Pancreas (tissue), 10 donors: ENCODE results near the gene CTCF. TPM values are rescaled to one million over a fixed set of nuclear protein-coding genes. Genes with fewer than 3 reads are reported as not detected.

Experiments
- ATAC-seq, 4 donors: fragments of 200-7000 bp; cut with Tn5 transposase; one replicate each; pipeline versions ENCODE4 v1.8.0 to v1.9.1; 2020; ENCODE audit warnings: mild to moderate bottlenecking in 4 of 4, moderate library complexity in 4 of 4
- DNase-seq, 6 donors: peaks; one replicate each; pipeline ENCODE4 v3.0.0-alpha.2; 2020
- FAIRE-seq: peaks from 2 replicates; lab custom pipeline; 2012; peaks lifted over from hg19 to GRCh38; lab: Jason Lieb, UNC
- H3K27ac ChIP-seq, 4 donors: fragments of 200-600 bp; sonication (generic); 1 replicate in 3 of 4; 2 replicates in 1 of 4; pipeline versions ENCODE4 v1.5.0 to v1.8.0; 2020
- H3K27me3 ChIP-seq, 4 donors: fragments of 200-600 bp; one replicate each; pipeline ENCODE4 v1.8.0; 2021
- H3K36me3 ChIP-seq, 3 donors: fragments of 200-600 bp; sonication (generic) in 1 of 3; one replicate each; pipeline versions ENCODE4 v1.5.0 to v1.8.0; 2020 to 2021
- H3K4me1 ChIP-seq, 3 donors: fragments of 200-600 bp; one replicate each; pipeline ENCODE4 v1.8.0; 2021
- H3K4me3 ChIP-seq, 4 donors: fragments of 200-600 bp; sonication (generic) in 2 of 4; one replicate each; pipeline versions ENCODE4 v1.5.0 to v1.8.0; 2020 to 2021
- H3K9me3 ChIP-seq, 4 donors: fragments of 200-600 bp; one replicate each; pipeline ENCODE4 v1.8.0; 2021
- CTCF ChIP-seq, 4 donors: fragments of 200-600 bp; sonication (generic) in 3 of 4; IDR thresholded peaks; one replicate each; pipeline versions ENCODE4 v1.5.0 to v1.8.0; 2021; ENCODE audit warnings: antibody characterized with exemption in 4 of 4
- WGBS, 2 donors: extraction: QIAGEN DNeasy Blood & Tissue Kit; methylation state at CpG; one replicate each; pipeline ENCODE4 v1.1.7; 2013; 5-methylcytosine and 5-hydroxymethylcytosine counted together
- intact Hi-C, 3 donors: fragments of 100-400 bp; cut with DNase I; formaldehyde crosslinking; loops; one replicate each; pipeline versions ENCODE4 v1.11.1 to v1.14.2; 2022
- polyA plus RNA-seq, 2 donors: library from polyadenylated mRNA; stranded (reverse); fragments of 200-250 nt; gene quantifications; one replicate each; pipeline ENCODE4 v1.2.3, GENCODE V29; 2013
- total RNA-seq, 6 donors: library from RNA; stranded (reverse); fragmentation: NEBNext Ultra II Directional in 4 of 6; extraction: Animal tissue kit (Norgen Biotek cat#: 25700) in 4 of 6; gene quantifications; one replicate each; pipeline versions ENCODE4 v1.2.1 to v1.2.4, GENCODE V29; 2021 to 2023
- donor health status: healthy with polysubstance abuse.
- donor health status: DM: no; HTN: no; CAD: no; lungs with moderate emphysema.
- donor health status: DM: no; HTN: no; CAD: no.
- donor health status: control.
- donor health status: control.
- donor health status: Bipolar disorder and iron deficiency.
- donor health status: DM: yes; HTN: yes; CAD: no.
- donor health status: DM: no; HTN: no; CAD: no.
- donor health status: DM: no; HTN: no; CAD: no.
- donor health status: DM: yes; HTN: yes; CAD: no.

Gene CTCF
- total and polyA plus RNA-seq, 8 donors: 13.3 to 25.2 (median 17.0) TPM

- peaks cover 5 to 16% (median 9%) of the 10 kb centered on the region in 3 donors for H3K4me1 ChIP-seq
- DNase-seq (peak in 2 of 6 donors; percentile 11 to 65), FAIRE-seq (no peak), ATAC-seq (no peak)
- H3K9me3 ChIP-seq: no peaks in the 10 kb centered on the region
- H3K27ac ChIP-seq: no peak overlapping the region
- H3K4me3 ChIP-seq: no peak overlapping the region
- WGBS, 2 donors: 93 to 97% methylated on average over 17 of the region's 17 CpGs
- no peaks in the 10 kb centered on the region for H3K27me3 ChIP-seq
- intact Hi-C loops: loop anchor here in 1 of 3 donors (10.0 kb wide), 1 partner anchor 249 kb away; no protein-coding TSS in a partner anchor
- H3K36me3 ChIP-seq: no peaks in the 10 kb centered on the region
- TF ChIP-seq CTCF (IDR thresholded peaks at IDR 0.05): no peak
Observed at GRCh38 chr16:67675579-67675935, 113.2 kb downstream of the CTCF start.

GRCh38 chr16:67675999-67676398, 113.7 kb downstream of the CTCF start:
- Histone ChIP-seq H3K36me3 (no peaks in the 10 kb centered on the region), H3K27ac (no peak overlapping the region), H3K27me3 (no peaks in the 10 kb centered on the region), H3K4me3 (no peak overlapping the region), H3K4me1 (peaks cover 5 to 16% (median 9%) of the 10 kb centered on the region in 3 donors), H3K9me3 (no peaks in the 10 kb centered on the region)
- no peak for FAIRE-seq
- no peak for ATAC-seq
- WGBS, 2 donors: 96% methylated on average over 7 of the region's 7 CpGs
- intact Hi-C loops: loop anchor here in 1 of 3 donors (10.0 kb wide), 1 partner anchor 249 kb away; no protein-coding TSS in a partner anchor
- DNase-seq: no peak
- TF ChIP-seq CTCF (IDR thresholded peaks at IDR 0.05): no peak

GRCh38 chr16:67676516-67676915, 114.2 kb downstream of the CTCF start:
- no peaks in the 10 kb centered on the region for H3K9me3 ChIP-seq
- H3K27ac ChIP-seq: no peak overlapping the region
- no peaks in the 10 kb centered on the region for H3K36me3 ChIP-seq
- WGBS, 2 donors: 83 to 88% methylated on average over 4 of the region's 4 CpGs
- H3K4me1 ChIP-seq: peaks cover 5 to 16% (median 9%) of the 10 kb centered on the region in 3 donors
- ATAC-seq: no peak
- H3K4me3 ChIP-seq: no peak overlapping the region
- intact Hi-C loops: loop anchor here in 1 of 3 donors (10.0 kb wide), 1 partner anchor 248 kb away; no protein-coding TSS in a partner anchor
- FAIRE-seq: no peak
- no peak for TF ChIP-seq CTCF (IDR thresholded peaks at IDR 0.05)
- no peaks in the 10 kb centered on the region for H3K27me3 ChIP-seq
- no peak for DNase-seq

- intact Hi-C loops: loop anchor here in 1 of 3 donors (10.0 kb wide), 1 partner anchor 248 kb away; no protein-coding TSS in a partner anchor
- DNase-seq (no peak), ATAC-seq (no peak), FAIRE-seq (no peak)
- no peak overlapping the region for H3K4me3 ChIP-seq
- H3K4me1 ChIP-seq: peaks cover 5 to 16% (median 9%) of the 10 kb centered on the region in 3 donors
- no peak overlapping the region for H3K27ac ChIP-seq
- H3K27me3 ChIP-seq: no peaks in the 10 kb centered on the region
- H3K36me3 ChIP-seq: no peaks in the 10 kb centered on the region
- H3K9me3 ChIP-seq: no peaks in the 10 kb centered on the region
- WGBS, 2 donors: 83 to 86% methylated on average over 8 of the region's 8 CpGs
- TF ChIP-seq CTCF (IDR thresholded peaks at IDR 0.05): no peak
Observed at GRCh38 chr16:67676939-67677338, 114.6 kb downstream of the CTCF start.

GRCh38 chr16:67677712-67678111, 115.4 kb downstream of the CTCF start:
- Histone ChIP-seq H3K9me3 (no peaks in the 10 kb centered on the region), H3K4me3 (no peak overlapping the region), H3K27ac (no peak overlapping the region), H3K4me1 (peaks cover 5 to 16% (median 9%) of the 10 kb centered on the region in 3 donors), H3K36me3 (no peaks in the 10 kb centered on the region), H3K27me3 (no peaks in the 10 kb centered on the region)
- intact Hi-C loops: loop anchor here in 1 of 3 donors (10.0 kb wide), 1 partner anchor 247 kb away; no protein-coding TSS in a partner anchor
- FAIRE-seq (no peak), ATAC-seq (no peak), DNase-seq (no peak)
- TF ChIP-seq CTCF (IDR thresholded peaks at IDR 0.05): no peak
- 97 to 100% methylated on average over 1 of the region's 1 CpG for WGBS, 2 donors
